SW 1271 (cell line): ENCODE results near the gene ARL11.

Source experiments
- DNase-seq, 2 experiments: peaks; one replicate each; lab custom pipeline; 2025; lab: John Stamatoyannopoulos, UW

ARL11 gene

DNA sequence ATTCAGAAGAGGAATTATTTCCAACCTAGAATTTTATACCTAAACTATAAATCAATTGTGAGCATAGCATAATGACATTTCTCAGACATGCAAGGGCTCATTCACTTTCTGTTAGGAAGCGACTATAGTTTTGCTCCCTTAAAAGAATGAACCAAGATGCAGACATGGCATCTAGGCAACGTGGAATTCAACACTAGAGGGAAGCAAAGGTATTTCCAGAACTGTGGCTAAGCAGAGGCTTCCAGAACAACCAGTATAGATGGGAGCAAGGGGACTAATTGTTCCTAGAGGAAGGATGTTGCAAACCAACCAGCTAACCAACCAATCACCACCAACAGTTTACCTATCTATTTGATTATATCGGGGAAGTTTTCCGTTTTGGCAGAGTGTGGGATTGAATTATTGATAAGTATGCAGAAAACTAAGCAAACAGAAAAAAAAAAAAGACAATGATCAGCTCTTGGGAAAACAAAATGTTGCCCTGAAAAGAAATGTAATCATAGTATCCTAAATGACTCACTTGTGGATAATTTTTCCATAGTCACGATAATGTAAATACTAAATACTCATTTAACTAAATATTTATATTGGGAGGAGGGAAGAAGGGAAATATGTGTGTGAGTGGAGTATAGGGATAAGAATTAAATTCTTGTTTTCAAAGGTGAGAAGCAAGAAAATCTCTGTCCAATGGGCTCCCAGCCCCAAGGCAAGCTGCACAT, 21.1 kb downstream of the ARL11 start:
- peak in 1 of 2 experiments; percentile 56 for DNase-seq

DNA sequence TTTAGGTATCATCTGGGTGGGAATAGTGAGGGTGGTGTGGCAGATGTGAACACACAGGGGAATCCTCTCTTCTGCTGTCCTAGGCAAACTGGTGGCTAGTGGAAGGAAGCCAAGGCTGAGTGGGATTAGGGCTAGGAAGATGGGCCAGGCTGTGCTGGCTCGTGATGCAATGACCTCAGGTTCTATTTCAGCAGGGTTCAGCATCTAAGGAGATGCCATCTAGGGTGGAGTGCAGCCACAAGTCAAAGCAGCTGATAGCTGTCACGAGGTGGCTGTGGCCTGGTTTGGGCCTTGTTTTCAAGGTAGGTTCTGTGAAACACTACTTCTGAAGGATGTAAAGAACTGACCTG, 21.6 kb downstream of the ARL11 start:
- no peak for DNase-seq

DNA sequence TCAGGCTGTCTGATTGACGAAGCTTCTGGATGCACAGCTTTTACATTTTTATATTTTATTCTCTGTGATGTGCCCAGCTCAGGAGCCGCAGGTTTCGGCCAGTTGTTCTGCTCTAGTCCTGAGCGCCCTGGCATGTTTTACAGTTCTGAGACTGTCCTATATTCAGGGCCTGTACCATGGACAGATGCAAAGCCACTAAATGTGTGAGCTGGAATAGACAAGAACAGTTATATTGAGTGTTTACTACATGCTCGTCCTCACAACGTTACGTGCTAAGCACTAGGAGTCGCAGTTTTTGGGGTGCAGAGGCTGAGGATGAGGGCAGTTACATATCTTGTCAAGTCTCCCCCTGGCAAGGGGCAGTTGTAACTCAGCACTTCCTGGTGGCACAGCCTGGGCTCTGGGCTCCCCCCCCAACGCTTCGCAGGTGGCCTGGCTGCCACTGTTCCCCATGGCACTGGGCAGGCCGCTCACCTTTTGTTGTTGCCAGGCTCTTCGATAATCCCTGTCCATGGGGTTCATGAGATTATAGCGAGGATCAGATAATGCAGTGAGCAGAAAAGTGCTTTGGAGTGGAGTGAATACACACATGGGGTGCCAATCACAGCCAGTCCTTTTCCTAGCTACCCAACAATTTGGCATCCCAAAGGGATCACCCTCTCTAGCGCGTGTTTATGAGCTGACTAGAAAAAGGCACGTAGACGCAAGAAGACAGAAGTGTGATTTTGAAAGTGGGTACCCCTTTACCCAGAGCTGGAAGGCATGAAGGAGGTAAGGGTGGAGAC, 23.5 kb downstream of the ARL11 start:
- DNase-seq: no peak

DNA sequence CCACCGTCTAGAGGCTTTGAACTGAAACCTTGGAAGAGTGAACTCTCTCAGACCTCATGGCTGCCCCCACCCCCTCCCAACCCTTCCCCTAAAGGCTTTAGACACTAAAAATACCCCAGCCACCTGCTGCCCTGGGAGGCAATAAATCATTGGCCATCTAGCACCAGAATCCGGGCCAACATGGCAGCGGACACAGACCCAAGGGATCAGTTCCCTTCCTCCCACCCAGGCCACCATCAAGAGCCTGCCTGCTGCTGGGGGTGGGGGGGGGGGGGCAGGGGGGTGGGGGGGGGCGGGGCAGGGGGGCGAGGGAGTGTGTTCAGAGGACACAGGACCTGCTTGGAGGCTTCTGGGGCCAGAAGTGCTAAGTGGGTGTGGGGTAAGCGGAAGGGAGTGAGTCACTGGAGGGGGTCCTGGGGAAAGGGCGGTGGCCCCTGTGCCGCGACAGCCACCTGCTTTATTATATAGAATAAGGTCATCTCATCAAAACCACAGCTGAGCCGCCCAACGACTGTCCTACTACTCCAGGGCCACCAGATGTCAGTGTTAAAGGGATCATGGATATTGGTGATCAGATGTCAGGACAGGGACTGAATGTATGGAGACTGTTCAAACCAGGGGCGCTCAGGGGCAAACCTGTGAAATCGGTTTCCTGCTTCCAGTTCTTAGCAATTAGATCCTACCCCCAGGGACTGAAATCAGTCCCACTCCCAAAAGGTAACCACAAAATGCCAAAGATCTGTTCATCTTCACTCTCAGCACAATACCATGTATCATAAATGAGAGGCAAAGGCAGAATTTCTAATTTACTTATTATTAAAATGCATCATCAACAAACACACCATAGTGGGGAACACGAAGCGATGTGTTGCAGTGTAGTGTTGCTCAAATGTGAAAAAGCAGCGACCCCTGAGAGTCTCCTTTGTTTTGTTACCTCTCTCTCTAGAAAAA, 24.3 kb downstream of the ARL11 start:
- peak; percentile 30 to 62 for DNase-seq

DNA sequence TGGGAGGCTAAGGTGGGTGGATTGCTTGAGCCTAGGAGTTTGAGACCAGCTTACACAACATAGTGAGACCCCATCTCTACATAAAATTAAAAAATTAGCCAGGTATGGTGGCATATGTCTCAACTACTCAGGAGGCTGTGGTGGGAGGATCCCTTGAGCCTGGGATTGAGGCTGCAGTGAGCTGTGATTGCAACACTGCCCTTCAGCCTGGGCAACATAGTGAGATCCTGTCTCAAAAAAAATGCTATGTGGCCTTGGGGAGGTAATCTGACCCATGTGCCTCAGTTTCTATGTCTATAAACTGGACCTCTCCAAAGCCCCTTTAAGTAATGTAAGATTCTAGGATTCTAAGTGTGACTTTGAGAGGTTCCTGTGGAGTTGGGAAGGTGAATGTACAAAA, 25.2 kb downstream of the ARL11 start:
- no peak for DNase-seq

DNA sequence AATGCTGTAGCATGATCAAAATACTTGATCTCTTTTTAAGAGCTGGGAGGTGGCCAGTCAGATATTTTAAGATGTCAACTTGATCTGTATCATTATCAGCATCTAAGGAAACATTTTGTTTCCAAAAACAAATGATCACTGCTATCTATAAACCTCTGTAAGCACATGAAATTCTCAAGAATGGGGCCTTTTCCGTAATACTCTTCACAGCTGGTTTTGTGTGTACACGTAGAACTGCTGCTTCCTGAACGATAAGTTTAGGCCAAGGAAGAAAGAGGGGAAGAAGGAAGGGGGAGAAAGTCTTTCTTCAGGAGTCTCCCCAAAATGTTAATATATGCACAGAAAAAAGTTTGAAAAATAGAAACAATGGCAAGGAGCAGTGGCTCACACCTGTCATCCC, 25.7 kb downstream of the ARL11 start:
- no peak for DNase-seq

DNA sequence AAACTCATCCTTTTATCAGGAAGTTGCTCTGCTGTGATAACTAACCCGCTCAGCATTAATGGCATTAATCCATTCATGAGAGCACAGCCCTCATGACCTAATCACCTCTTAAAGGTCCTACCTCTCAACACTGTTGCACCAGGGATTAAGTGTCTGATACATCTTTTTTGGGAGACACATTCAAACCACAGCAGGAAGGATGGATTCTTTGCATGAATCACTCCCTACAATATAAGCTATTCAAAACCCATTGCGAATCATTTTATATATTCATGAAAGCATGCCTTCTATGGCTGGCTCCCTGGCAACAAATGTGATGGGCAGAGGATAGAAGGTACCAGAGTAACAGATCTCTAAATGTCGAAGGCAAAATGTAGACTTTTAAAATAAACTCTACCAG, 27.6 kb downstream of the ARL11 start:
- no peak for DNase-seq

DNA sequence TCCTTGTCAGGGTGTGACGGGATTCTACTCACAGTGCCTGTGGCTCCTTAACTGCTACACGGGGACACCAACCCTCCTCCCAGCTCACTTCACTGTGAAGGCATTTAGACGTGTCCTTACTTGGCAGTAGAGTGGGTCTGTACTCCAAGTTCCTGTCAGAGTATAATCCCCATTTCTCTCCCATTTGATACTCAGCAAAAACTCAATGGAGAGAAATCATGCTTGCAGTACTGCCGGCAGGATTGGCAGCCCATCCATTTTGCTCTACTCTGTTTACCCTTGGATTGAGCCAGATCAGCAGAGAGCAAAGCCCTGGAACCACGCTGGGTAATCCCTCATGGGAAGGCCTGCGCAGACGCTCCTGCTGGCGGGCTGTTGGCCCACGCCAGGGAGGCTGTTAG, 28.9 kb downstream of the ARL11 start:
- DNase-seq: no peak

DNA sequence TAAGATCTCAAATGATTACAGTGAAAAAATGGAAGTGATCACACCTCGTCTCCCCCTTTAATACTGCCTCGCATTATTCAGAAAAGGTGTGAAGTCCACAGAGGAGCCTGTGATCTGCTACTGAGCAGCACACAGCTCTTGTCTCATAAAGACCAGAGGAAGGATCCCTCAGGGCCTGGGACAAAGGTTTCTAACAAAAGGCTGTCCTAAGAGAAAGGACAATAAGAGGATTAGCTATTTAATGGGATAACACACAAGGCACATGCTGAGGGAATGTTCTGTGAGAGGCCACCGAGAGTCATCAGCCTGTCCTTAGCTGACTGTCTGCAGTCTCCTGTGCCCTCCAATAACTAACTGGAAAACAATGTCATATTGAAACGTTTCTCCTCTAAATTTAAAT, 36.3 kb downstream of the ARL11 start:
- DNase-seq: no peak

DNA sequence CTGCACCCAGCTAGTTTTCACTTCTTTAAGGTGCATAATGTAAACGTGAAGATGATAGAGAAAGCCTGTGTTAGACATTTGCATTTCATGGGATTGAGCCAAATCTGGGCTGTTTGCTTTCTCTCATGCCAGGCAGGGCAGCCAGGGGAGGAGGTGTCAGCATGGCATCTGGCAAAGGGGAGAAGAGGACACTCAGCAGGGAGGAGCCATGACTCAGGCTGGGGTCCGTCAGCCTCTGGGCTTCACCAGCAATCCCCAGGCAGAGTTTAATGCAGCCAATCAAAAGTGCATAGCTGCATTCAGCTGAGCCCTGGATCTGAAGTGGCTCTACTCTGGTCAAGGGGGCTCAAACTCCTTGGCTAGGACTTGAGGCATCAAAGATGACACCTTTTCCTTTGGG, 39.5 kb downstream of the ARL11 start:
- no peak for DNase-seq

DNA sequence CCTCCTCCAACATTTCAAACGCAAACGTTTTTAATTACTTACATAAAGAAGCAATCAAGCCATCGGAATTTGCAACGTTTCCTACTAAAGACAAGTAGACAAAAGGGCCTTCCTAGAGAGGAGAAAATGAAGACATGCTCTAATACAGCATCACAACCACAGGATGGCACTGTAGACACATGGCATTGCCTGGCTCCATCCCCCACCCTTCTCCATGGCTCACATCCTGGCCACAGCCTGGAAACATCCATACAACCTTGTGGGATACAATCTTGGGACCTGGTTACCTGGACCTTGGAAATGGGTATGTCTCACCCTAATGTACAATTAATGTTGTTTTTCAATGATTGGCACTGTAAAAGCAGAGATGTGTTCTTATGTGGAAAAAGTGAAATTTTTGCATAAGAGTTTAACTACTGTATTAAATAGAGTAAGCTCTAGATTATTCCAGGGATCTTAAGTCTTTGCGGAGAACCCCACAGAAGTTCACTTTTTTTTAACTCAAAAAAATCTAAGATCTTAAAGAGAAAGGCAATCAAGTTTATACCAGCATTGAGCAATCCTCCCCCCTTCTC, 41.5 kb downstream of the ARL11 start:
- peak in 1 of 2 experiments; percentile 68 for DNase-seq

DNA sequence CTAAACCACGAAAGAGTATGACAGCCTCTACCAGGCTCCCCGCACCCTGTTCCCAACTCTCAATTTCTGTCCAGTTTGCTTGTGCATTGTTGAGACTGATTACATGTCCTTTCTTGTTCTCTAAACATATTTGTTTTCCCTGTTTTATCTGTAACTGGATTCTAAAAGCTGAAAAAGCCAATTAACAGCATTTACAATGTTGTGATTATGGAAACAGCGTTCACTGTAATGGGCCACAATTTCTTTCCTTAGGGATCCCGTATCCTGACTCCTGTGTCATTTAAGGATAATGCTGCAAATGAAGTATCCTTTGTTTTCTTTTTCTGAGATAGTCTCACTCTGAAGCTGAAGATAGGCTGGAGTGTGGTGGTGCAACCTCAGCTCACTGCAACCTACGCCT, 42.5 kb downstream of the ARL11 start:
- no peak for DNase-seq

DNA sequence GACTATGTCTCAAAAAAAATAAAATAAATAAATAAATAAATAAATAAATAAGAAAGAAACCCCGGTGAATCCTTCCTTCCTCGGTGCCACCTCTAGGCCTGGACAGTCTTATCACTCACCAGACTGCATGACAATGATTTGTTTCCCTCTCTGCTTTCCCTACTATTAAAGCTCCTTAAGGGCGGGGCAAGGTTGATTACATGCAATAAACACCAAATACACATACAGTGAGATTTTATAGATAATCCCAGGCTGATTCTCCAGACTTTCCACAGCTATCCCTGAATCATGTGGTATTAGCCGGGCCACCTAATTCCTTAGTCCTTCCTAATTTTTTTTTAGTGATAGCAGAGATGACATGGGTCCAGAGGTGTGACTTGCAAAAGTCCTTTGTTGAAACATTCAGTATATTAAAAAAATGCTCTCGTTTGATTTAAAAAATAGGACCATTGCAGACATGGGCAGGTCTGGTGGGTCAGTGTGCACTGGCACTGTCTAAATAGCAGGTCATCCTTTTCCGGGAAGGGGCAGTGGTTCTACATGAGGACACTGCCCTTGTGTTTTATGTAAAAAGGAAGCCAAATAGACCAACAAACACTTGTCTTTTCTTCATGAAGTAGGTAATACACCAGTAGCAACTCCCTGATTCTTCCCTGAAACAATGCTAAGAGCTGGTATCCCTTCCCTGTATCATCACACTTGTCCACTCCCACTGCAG, 48.4 kb downstream of the ARL11 start:
- DNase-seq: no peak

DNA sequence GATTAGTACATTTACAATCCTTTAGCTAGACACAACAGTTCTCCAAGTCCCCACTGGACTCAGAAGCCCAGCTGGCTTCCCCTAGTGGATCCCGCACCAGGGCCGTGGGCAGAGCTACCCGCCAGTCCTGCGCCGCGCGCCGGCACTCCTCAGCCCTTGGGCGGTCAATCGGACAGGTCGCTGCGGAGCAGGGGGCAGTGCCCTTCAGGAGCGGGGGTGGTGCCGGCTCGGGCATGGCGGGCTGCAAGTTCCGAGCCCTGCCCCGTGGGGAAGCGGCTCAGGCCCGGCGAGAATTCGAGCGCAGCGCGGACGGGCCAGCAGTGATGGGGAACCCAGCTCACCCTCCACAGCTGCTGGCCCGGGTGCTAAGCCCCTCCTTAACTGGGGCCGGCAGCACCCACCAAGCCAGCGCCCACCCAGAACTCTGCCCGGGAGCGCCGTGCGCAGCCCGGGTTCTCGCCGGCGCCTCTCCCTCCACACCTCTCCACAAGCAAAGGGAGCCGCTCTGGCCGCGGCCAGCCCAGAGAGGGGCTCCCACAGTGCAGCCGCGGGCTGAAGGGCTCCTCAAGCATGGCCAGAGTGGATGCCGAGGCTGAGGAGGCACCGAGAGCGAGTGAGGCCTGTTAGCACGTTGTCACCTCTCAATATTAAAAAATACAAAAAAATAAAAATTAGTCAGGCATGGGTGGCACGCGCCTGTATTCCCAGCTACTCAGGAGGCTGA, 50.0 kb downstream of the ARL11 start:
- DNase-seq: no peak

DNA sequence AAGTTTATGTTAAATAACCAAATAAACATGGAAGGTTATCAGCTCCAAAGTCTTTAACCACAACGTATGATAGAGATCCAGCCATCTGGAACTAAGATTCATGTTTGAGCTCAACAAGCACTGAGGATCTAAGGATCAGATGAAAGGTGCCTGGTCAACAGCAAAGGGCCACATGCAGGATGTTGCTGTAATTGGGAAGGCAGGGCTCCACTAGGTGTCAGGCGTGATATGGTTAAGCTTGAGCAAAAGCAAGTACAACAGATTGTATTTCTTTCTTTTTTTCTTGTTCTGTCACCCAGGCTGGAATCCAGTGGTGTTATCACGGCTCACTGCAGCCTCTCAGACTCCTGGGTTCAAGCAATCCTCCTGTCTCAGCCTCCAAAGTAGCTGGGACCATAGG, 50.9 kb downstream of the ARL11 start:
- DNase-seq: peak in 1 of 2 experiments; percentile 5

DNA sequence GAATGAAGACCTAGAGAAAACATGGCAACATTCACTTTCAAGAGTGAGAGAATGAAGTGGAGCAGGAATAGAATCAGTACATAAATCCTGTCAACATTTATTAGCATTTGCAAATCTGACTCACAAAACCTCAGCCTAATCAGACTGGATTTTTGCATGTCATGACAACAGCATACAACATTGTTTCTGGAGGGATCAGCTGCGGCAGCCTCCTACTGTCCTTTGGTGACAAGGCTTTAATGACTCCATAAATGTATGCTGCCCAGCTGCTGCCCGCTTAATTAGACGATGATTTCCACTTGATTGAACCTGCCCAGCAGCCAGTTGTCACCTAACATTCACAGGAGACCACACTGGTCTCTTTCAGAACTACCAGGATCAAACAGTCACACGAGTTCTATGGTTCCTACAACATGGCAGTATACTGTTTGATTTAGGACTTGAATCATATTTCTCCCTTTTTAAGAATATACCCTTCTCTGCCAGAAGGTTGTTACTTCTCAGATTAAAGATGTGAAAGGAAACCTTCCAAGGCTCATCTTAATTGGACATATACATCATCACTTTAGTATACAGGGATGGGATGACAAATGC, 53.6 kb downstream of the ARL11 start:
- no peak for DNase-seq
